Pancreas (tissue), 10 donors: ENCODE data around the gene FAM240B. TPM values are rescaled to one million over a fixed set of nuclear protein-coding genes. Genes with fewer than 3 reads are reported as not detected.

Experiments
- ATAC-seq, 4 donors: fragments of 200-7000 bp; cut with Tn5 transposase; one replicate each; pipeline versions ENCODE4 v1.8.0 to v1.9.1; 2020; ENCODE audit warnings: mild to moderate bottlenecking in 4 of 4, moderate library complexity in 4 of 4
- DNase-seq, 6 donors: peaks; one replicate each; pipeline ENCODE4 v3.0.0-alpha.2; 2020
- FAIRE-seq: peaks from 2 replicates; lab custom pipeline; 2012; peaks lifted over from hg19 to GRCh38; lab: Jason Lieb, UNC
- H3K27ac ChIP-seq, 4 donors: fragments of 200-600 bp; sonication (generic); 1 replicate in 3 of 4; 2 replicates in 1 of 4; pipeline versions ENCODE4 v1.5.0 to v1.8.0; 2020
- H3K27me3 ChIP-seq, 4 donors: fragments of 200-600 bp; one replicate each; pipeline ENCODE4 v1.8.0; 2021
- H3K36me3 ChIP-seq, 3 donors: fragments of 200-600 bp; sonication (generic) in 1 of 3; one replicate each; pipeline versions ENCODE4 v1.5.0 to v1.8.0; 2020 to 2021
- H3K4me1 ChIP-seq, 3 donors: fragments of 200-600 bp; one replicate each; pipeline ENCODE4 v1.8.0; 2021
- H3K4me3 ChIP-seq, 4 donors: fragments of 200-600 bp; sonication (generic) in 2 of 4; one replicate each; pipeline versions ENCODE4 v1.5.0 to v1.8.0; 2020 to 2021
- H3K9me3 ChIP-seq, 4 donors: fragments of 200-600 bp; one replicate each; pipeline ENCODE4 v1.8.0; 2021
- WGBS, 2 donors: extraction: QIAGEN DNeasy Blood & Tissue Kit; methylation state at CpG; one replicate each; pipeline ENCODE4 v1.1.7; 2013; 5-methylcytosine and 5-hydroxymethylcytosine counted together
- intact Hi-C, 3 donors: fragments of 100-400 bp; cut with DNase I; formaldehyde crosslinking; loops; one replicate each; pipeline versions ENCODE4 v1.11.1 to v1.14.2; 2022
- polyA plus RNA-seq, 2 donors: library from polyadenylated mRNA; stranded (reverse); fragments of 200-250 nt; gene quantifications; one replicate each; pipeline ENCODE4 v1.2.3, GENCODE V29; 2013
- total RNA-seq, 6 donors: library from RNA; stranded (reverse); fragmentation: NEBNext Ultra II Directional in 4 of 6; extraction: Animal tissue kit (Norgen Biotek cat#: 25700) in 4 of 6; gene quantifications; one replicate each; pipeline versions ENCODE4 v1.2.1 to v1.2.4, GENCODE V29; 2021 to 2023
- TF ChIP-seq, protein P1 (sequence below), 4 donors: fragments of 200-600 bp; sonication (generic) in 3 of 4; IDR thresholded peaks; one replicate each; pipeline versions ENCODE4 v1.5.0 to v1.8.0; 2021; ENCODE audit warnings: antibody characterized with exemption in 4 of 4
- donor health status: healthy with polysubstance abuse.
- donor health status: DM: no; HTN: no; CAD: no; lungs with moderate emphysema.
- donor health status: DM: no; HTN: no; CAD: no.
- donor health status: control.
- donor health status: control.
- donor health status: Bipolar disorder and iron deficiency.
- donor health status: DM: yes; HTN: yes; CAD: no.
- donor health status: DM: no; HTN: no; CAD: no.
- donor health status: DM: no; HTN: no; CAD: no.
- donor health status: DM: yes; HTN: yes; CAD: no.

Gene FAM240B
- total and polyA plus RNA-seq, 8 donors = not detected

DNA sequence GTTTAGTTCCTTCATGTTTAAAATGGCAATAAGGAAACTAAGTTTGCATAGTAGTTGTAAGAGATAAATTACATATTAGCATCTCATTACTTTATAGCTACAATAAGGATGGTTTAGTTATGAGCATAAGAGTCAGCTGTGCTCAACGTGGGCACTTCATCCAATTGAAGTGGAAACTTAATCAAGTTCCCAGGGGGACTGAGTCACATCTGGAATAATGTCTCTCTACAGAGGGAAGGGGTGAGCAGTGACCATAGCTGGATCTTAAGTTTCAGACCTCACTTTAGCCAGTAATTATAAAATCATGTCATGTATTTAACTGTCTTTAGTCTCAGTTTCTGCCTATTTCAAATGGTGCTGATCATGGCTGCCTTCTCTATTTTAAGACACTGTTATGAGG, 36.8 kb upstream of the FAM240B start:
- Histone ChIP-seq H3K36me3 (no peaks in the 10 kb centered on the region), H3K4me3 (no peak overlapping the region), H3K9me3 (no peaks in the 10 kb centered on the region), H3K27ac (no peak overlapping the region), H3K27me3 (peaks cover 0 to 3% (median 0%) of the 10 kb centered on the region in 4 donors), H3K4me1 (no peaks in the 10 kb centered on the region)
- intact Hi-C loops = no loop called here
- no peak for DNase-seq
- ATAC-seq = no peak
- 22 to 31% methylated on average over 1 of the region's 1 CpG for WGBS, 2 donors
- TF ChIP-seq, protein P1, sequence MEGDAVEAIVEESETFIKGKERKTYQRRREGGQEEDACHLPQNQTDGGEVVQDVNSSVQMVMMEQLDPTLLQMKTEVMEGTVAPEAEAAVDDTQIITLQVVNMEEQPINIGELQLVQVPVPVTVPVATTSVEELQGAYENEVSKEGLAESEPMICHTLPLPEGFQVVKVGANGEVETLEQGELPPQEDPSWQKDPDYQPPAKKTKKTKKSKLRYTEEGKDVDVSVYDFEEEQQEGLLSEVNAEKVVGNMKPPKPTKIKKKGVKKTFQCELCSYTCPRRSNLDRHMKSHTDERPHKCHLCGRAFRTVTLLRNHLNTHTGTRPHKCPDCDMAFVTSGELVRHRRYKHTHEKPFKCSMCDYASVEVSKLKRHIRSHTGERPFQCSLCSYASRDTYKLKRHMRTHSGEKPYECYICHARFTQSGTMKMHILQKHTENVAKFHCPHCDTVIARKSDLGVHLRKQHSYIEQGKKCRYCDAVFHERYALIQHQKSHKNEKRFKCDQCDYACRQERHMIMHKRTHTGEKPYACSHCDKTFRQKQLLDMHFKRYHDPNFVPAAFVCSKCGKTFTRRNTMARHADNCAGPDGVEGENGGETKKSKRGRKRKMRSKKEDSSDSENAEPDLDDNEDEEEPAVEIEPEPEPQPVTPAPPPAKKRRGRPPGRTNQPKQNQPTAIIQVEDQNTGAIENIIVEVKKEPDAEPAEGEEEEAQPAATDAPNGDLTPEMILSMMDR (IDR thresholded peaks at IDR 0.05) = no peak
- FAIRE-seq = no peak

DNA sequence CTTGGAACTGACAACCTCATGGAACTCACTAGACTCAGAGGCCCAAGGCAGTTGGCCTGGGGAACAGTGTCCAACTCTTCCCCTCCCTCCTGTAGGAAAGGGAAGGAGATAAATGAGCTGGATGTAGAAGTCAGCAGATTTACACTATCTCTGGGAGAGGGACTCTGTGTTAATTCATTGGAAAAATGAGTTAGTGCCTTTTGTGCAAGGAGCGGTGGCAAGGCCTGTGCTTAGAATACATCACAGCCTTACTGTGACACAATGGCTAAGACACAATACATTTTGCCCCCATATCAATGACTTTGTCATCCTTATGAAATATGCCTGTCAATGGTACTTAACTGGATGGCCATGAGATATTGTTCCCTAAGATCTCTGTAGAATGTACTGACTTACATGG, 28.0 kb upstream of the FAM240B start:
- Histone ChIP-seq H3K27me3 (no peaks in the 10 kb centered on the region), H3K9me3 (no peaks in the 10 kb centered on the region), H3K36me3 (no peaks in the 10 kb centered on the region), H3K4me3 (no peak overlapping the region), H3K4me1 (no peaks in the 10 kb centered on the region), H3K27ac (no peak overlapping the region)
- TF ChIP-seq, protein P1 (IDR thresholded peaks at IDR 0.05) = no peak
- no peak for ATAC-seq
- FAIRE-seq = no peak
- WGBS, 2 donors = 94 to 96% methylated on average over 1 of the region's 1 CpG
- DNase-seq = no peak
- intact Hi-C loops = no loop called here

DNA sequence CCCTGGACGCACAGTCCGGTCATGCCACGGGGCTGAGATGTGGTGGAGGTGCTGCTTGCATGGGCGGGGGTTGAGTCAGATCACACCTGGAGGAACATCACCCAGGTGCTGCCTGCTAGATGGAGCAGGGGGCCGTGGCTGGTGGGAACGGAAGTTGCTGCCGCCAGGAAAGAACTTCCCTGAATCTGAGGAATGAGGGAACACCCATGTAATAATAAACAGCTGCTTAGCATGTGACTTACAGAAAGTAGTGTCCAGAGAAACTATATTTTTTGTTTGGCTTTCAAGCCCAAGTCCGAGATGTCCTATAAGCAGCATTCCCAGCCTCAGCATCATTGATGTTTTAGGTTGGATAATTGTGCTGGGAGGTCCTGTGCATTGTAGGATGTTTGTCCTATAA, 27.1 kb upstream of the FAM240B start:
- Histone ChIP-seq H3K36me3 (no peaks in the 10 kb centered on the region), H3K4me3 (no peak overlapping the region), H3K9me3 (no peaks in the 10 kb centered on the region), H3K27me3 (no peaks in the 10 kb centered on the region), H3K4me1 (no peaks in the 10 kb centered on the region), H3K27ac (no peak overlapping the region)
- WGBS, 2 donors = 54 to 57% methylated on average over 8 of the region's 8 CpGs
- intact Hi-C loops = no loop called here
- FAIRE-seq (no peak), ATAC-seq (no peak), DNase-seq (no peak)
- TF ChIP-seq, protein P1 (IDR thresholded peaks at IDR 0.05) = no peak

DNA sequence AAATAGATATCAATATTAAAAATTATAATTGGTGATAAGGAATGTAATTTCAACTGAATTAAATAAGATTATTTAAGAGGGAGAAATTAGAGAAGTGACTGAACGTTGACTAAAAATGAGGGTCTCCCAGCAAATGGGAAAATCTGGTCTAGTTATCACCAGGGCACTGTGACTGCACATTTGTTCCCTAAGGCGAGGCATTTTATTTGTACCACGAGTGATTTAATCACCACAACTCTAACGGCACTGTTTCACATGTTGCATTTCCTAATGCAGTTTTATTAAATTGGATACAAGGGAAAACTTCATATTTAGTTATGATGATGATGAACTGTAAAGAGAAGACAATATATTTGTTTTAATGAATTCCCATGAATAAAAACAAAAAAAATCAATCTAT, 26.4 kb upstream of the FAM240B start:
- intact Hi-C loops = no loop called here
- DNase-seq (no peak), FAIRE-seq (no peak), ATAC-seq (no peak)
- no peak overlapping the region for H3K4me3 ChIP-seq
- H3K27ac ChIP-seq = no peak overlapping the region
- TF ChIP-seq, protein P1 (IDR thresholded peaks at IDR 0.05) = no peak
- no peaks in the 10 kb centered on the region for H3K36me3 ChIP-seq
- WGBS, 2 donors = 49 to 65% methylated on average over 4 of the region's 4 CpGs
- no peaks in the 10 kb centered on the region for H3K9me3 ChIP-seq
- no peaks in the 10 kb centered on the region for H3K4me1 ChIP-seq
- no peaks in the 10 kb centered on the region for H3K27me3 ChIP-seq

DNA sequence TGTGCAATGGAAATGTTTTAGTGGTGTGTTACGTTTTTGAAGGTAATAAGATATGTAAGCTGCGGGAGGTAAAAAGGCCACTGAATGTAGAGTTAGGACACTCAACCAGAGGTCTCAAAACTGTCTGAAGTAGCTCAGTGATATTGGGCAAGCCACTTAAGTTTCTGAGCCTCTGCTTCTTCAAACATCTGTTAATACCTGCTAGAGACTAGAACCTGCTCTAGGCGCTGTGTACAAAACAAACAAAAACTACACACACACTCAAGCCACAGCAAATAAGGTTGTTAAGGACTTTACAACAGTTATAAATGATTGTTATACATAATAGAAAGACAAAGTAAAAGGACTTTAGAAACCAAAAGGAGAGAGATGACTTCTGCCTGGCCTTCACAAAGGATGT, 24.6 kb upstream of the FAM240B start:
- WGBS, 2 donors = 66 to 76% methylated on average over 3 of the region's 3 CpGs
- ATAC-seq (no peak), DNase-seq (no peak), FAIRE-seq (no peak)
- H3K9me3 ChIP-seq = no peaks in the 10 kb centered on the region
- H3K27me3 ChIP-seq = no peaks in the 10 kb centered on the region
- intact Hi-C loops = no loop called here
- no peak overlapping the region for H3K4me3 ChIP-seq
- TF ChIP-seq, protein P1 (IDR thresholded peaks at IDR 0.05) = no peak
- H3K4me1 ChIP-seq = no peaks in the 10 kb centered on the region
- no peaks in the 10 kb centered on the region for H3K36me3 ChIP-seq
- H3K27ac ChIP-seq = no peak overlapping the region
